Osteocyte (in vitro differentiated cells): ENCODE results near the gene CLPTM1L. TPM values are rescaled to one million over a fixed set of nuclear protein-coding genes. Genes with fewer than 3 reads are reported as not detected.
"Not testable (repeated sequence)": the region's sequence is repeated elsewhere in the genome, so short reads cannot be mapped to it uniquely, and the experiment has no call there.

Experiments
- DNase-seq: peaks from one replicate; pipeline ENCODE4 v3.0.0; 2021; ENCODE audit warnings: mixed read lengths; ENCODE audit not compliant: unreplicated experiment; ENCODE audit errors: extremely low spot score
- H3K27ac Mint-ChIP-seq: one replicate; pipeline ENCODE4 v1.8.0; 2021; ENCODE audit warnings: mild to moderate bottlenecking, mixed read lengths; ENCODE audit not compliant: unreplicated experiment
- H3K27me3 Mint-ChIP-seq: one replicate; pipeline ENCODE4 v1.8.0; 2021; ENCODE audit warnings: mixed read lengths; ENCODE audit not compliant: unreplicated experiment
- H3K36me3 Mint-ChIP-seq: one replicate; pipeline ENCODE4 v1.8.0; 2021; ENCODE audit warnings: mixed read lengths; ENCODE audit not compliant: unreplicated experiment
- H3K4me1 Mint-ChIP-seq: one replicate; pipeline ENCODE4 v1.8.0; 2021; ENCODE audit warnings: mixed read lengths; ENCODE audit not compliant: unreplicated experiment
- H3K4me3 Mint-ChIP-seq: one replicate; pipeline ENCODE4 v1.8.0; 2021; ENCODE audit warnings: mild to moderate bottlenecking, moderate library complexity, mixed read lengths; ENCODE audit not compliant: unreplicated experiment
- H3K9me3 Mint-ChIP-seq: one replicate; pipeline ENCODE4 v1.8.0; 2021; ENCODE audit warnings: mixed read lengths; ENCODE audit not compliant: unreplicated experiment
- total RNA-seq: library from RNA; stranded (reverse); gene quantifications from 2 replicates; pipeline ENCODE4 v1.2.1, GENCODE V29; 2021
- TF ChIP-seq, protein P1 (sequence below): fragments of 200-600 bp; sonication (generic); IDR thresholded peaks from 2 replicates; pipeline ENCODE4 v1.5.0; 2021; ENCODE audit warnings: antibody characterized with exemption, mild to moderate bottlenecking, moderate library complexity

The CLPTM1L gene
- total RNA-seq, 1 donor from 2014 or later, result 93.1 TPM

DNA sequence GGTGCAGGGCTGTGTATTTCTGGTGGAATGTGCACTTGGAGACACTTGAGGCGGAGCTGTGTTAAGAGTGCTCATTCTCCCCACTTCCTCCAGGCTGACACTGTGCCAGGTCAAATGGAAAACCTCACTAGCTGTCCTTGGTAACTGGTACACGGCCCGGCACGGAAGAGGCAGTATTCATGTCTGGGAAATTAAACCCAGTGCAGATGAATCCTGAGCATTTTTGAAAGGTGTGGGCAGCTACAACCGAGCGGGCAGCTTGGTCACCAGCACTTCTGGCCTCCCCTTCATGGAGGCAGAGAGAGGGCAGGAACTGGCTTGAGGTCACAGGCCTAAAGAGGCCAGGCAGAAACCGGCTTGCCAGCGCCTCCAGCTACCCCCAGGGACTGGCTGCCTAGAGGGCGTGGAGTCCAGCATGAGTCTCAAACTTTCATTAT, 1.6 kb downstream of the CLPTM1L start:
- peak overlapping the region; percentile 48 for H3K27ac Mint-ChIP-seq
- TF ChIP-seq, protein P1, sequence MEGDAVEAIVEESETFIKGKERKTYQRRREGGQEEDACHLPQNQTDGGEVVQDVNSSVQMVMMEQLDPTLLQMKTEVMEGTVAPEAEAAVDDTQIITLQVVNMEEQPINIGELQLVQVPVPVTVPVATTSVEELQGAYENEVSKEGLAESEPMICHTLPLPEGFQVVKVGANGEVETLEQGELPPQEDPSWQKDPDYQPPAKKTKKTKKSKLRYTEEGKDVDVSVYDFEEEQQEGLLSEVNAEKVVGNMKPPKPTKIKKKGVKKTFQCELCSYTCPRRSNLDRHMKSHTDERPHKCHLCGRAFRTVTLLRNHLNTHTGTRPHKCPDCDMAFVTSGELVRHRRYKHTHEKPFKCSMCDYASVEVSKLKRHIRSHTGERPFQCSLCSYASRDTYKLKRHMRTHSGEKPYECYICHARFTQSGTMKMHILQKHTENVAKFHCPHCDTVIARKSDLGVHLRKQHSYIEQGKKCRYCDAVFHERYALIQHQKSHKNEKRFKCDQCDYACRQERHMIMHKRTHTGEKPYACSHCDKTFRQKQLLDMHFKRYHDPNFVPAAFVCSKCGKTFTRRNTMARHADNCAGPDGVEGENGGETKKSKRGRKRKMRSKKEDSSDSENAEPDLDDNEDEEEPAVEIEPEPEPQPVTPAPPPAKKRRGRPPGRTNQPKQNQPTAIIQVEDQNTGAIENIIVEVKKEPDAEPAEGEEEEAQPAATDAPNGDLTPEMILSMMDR, result no peak
- peak overlapping the region; percentile 78 for H3K4me3 Mint-ChIP-seq
- H3K4me1 Mint-ChIP-seq, result peaks cover 20% of the 10 kb centered on the region
- peaks cover 14% of the 10 kb centered on the region for H3K36me3 Mint-ChIP-seq
- no peak for DNase-seq
- H3K27me3 Mint-ChIP-seq, result no peaks in the 10 kb centered on the region
- no peaks in the 10 kb centered on the region for H3K9me3 Mint-ChIP-seq

DNA sequence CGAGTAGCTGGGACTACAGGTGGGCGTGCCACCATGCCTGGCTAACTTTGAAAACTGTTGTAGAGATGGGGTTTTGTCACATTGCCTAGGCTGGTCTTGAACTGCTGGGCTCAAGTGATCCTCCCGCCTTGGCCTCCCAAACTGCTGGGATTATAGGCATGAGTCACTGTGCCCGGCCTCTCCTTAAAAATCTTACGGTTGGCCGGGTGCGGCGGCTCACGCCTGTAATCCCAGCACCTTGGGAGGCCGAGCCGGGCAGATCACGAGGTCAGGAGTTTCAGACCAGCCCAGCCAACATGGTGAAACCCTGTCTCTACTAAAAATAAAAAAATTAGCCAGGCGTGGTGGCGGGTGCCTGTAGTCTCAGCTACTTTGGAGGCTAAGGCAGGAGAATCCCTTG, 2.2 kb downstream of the CLPTM1L start:
- not testable (repeated sequence) for H3K27ac Mint-ChIP-seq, DNase-seq, H3K9me3 Mint-ChIP-seq, H3K27me3 Mint-ChIP-seq
- H3K4me1 Mint-ChIP-seq, result peaks cover 20% of the 10 kb centered on the region
- peak overlapping the region; percentile 78 for H3K4me3 Mint-ChIP-seq
- peaks cover 16% of the 10 kb centered on the region for H3K36me3 Mint-ChIP-seq

DNA sequence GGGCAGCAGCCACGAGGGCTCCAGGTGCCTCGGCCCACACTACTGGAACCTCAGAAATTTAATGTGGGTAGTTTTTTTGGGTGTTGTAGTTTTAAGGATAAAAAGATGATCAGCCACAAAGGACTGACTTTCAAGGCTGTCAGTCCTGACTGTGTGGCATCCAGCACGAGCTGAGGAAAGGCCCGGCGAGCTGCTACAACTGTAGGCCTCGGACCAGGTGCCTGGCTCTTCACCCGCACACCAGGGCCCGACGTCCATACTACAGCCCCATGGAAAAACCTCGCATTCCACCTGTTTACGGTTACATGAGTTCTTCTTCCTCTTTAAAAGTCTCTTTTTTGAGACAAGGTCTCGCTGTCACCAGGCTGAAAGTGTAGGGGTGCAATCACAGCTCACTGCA, 2.6 kb downstream of the CLPTM1L start:
- Mint-ChIP-seq H3K9me3 (no peaks in the 10 kb centered on the region), H3K4me3 (no peak overlapping the region), H3K36me3 (peaks cover 16% of the 10 kb centered on the region), H3K4me1 (peaks cover 20% of the 10 kb centered on the region), H3K27me3 (no peaks in the 10 kb centered on the region), H3K27ac (no peak overlapping the region)
- TF ChIP-seq, protein P1, result no peak
- DNase-seq, result no peak

DNA sequence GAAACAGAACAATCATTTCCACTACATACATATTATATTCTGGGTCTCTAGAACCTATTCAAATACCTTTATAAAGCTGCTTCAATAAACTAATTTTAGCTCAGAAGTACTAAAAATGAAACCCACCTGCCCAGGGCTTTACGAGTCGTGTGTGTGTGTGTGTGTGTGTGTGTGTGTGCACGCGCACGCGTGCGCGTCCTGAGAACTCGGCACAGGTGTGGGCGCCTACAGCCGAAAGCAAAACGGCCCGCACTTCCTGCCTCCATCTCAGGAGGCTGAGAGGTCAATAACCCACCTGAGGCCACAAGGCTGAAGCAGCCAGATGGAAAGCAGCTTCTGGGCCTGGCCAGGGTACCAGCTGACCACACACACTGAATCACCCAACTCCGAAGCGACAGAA, 3.0 kb downstream of the CLPTM1L start:
- H3K36me3 Mint-ChIP-seq, result peaks cover 20% of the 10 kb centered on the region
- no peaks in the 10 kb centered on the region for H3K27me3 Mint-ChIP-seq
- TF ChIP-seq, protein P1, result no peak
- H3K4me3 Mint-ChIP-seq, result no peak overlapping the region
- H3K9me3 Mint-ChIP-seq, result no peaks in the 10 kb centered on the region
- no peak overlapping the region for H3K27ac Mint-ChIP-seq
- DNase-seq, result no peak
- H3K4me1 Mint-ChIP-seq, result peaks cover 20% of the 10 kb centered on the region

DNA sequence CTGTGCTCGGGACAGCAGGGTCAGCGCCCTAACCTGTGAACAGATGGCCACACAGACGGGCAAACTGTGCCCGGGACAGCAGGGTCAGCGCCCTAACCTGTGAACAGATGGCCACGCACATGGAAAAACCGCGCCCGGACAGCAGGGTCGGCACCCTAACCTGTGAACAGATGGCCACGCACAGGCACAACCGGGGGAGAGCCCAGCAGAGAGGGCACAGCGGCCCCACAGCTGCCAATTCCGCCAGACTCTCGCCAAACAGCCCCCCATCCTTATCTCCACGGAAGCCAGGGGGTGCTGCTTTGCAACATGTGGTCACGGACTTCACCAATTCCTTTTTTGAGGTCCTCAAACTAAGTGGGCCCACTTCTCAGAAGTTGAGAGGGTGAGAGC, 5.1 kb downstream of the CLPTM1L start:
- not testable (repeated sequence) for H3K27me3 Mint-ChIP-seq, H3K4me3 Mint-ChIP-seq, DNase-seq, H3K9me3 Mint-ChIP-seq, H3K27ac Mint-ChIP-seq
- peaks cover 13% of the 10 kb centered on the region for H3K4me1 Mint-ChIP-seq
- H3K36me3 Mint-ChIP-seq, result peaks cover 25% of the 10 kb centered on the region

DNA sequence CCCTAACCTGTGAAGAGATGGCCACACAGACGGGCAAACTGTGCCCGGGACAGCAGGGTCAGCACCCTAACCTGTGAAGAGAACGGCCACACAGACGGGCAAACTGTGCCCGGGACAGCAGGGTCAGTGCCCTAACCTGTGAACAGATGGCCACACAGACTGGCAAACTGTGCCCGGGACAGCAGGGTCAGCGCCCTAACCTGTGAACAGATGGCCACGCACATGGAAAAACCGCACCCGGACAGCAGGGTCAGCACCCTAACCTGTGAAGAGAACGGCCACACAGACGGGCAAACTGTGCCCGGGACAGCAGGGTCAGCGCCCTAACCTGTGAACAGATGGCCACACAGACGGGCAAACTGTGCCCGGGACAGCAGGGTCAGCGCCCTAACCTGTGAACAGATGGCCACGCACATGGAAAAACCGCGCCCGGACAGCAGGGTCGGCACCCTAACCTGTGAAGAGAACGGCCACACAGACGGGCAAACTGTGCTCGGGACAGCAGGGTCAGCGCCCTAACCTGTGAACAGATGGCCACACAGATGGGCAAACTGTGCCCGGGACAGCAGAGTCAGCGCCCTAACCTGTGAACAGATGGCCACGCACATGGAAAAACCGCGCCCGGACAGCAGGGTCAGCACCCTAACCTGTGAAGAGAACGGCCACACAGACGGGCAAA, 5.6 kb downstream of the CLPTM1L start:
- not testable (repeated sequence) for H3K9me3 Mint-ChIP-seq, H3K27ac Mint-ChIP-seq, H3K27me3 Mint-ChIP-seq, H3K4me3 Mint-ChIP-seq, DNase-seq
- H3K36me3 Mint-ChIP-seq, result peaks cover 25% of the 10 kb centered on the region
- H3K4me1 Mint-ChIP-seq, result peaks cover 13% of the 10 kb centered on the region
